Endothelial cell of hepatic sinusoid (primary cell): ENCODE measurements around the gene PCDHGB7.
"Not testable (repeated sequence)": the region's sequence is repeated elsewhere in the genome, so short reads cannot be mapped to it uniquely, and the experiment has no call there.

Experiments
- in situ Hi-C: cut with HindIII; loops from 2 replicates; pipeline ENCODE4 v1.10.0; 2017; ENCODE audit warnings: low sequenced_read_pairs

PCDHGB7 gene

DNA sequence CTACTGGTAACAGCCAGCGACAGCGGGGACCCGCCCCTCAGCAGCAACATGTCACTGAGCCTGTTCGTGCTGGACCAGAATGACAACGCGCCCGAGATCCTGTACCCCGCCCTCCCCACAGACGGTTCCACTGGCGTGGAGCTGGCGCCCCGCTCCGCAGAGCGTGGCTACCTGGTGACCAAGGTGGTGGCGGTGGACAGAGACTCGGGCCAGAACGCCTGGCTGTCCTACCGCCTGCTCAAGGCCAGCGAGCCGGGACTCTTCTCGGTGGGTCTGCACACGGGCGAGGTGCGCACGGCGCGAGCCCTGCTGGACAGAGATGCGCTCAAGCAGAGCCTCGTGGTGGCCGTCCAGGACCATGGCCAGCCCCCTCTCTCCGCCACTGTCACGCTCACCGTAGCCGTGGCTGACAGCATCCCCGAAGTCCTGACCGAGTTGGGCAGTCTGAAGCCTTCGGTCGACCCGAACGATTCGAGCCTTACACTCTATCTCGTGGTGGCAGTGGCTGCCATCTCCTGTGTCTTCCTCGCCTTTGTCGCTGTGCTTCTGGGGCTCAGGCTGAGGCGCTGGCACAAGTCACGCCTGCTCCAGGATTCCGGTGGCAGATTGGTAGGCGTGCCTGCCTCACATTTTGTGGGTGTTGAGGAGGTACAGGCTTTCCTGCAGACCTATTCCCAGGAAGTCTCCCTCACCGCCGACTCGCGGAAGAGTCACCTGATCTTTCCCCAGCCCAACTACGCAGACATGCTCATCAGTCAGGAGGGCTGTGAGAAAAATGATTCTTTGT is 22.9 kb upstream of the PCDHGB7 start:
- in situ Hi-C loops, result loop anchor here (5.0 kb wide), 1 partner anchor 67 kb away; no protein-coding TSS in a partner anchor

DNA sequence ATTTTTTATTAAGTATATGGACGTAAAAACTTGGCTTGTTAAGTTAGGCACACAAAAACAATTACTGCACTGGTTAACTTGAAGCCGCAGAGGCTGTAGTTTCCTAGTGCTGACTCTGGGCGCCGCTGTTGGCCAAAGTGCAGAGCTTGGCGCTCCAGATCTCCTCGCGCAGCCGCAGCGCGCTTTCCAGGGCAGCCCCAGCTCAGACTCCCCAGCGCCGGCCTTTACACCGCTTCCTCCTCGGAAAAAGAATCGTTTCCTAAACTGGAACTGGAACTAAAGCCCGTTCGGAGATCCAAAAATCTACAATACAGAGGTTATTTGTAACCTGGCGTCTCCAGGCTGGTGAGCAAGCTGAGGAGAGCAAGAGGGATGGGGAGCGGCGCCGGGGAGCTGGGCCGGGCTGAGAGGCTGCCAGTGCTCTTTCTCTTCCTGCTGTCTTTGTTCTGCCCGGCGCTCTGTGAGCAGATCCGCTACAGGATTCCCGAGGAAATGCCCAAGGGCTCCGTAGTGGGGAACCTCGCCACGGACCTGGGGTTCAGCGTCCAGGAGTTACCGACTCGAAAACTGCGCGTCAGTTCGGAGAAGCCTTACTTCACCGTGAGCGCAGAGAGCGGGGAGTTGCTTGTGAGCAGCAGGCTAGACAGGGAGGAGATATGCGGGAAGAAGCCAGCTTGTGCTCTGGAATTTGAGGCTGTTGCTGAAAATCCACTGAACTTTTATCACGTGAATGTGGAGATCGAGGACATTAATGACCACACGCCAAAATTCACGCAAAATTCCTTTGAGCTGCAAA is 19.5 kb upstream of the PCDHGB7 start, which contains the start of gene PCDHGB5:
Gene PCDHGB5 (plus strand): TSS at position 192 of the 796 bp plus-strand sequence. CDS start 181 bp downstream, at position 373.
- in situ Hi-C loops, result not testable (repeated sequence)

DNA sequence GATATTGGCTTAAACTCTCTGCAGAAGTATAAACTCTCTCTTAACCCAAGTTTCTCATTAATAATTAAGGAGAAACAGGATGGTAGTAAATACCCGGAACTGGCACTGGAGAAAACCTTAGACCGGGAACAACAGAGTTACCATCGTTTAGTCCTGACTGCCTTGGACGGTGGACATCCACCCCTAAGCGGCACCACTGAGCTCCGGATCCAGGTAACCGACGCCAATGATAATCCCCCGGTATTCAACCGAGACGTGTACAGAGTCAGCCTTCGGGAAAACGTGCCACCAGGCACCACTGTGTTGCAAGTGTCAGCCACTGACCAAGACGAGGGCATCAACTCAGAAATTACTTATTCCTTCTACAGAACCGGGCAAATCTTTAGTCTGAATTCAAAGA is 18.9 kb upstream of the PCDHGB7 start:
- in situ Hi-C loops, result no loop called here

DNA sequence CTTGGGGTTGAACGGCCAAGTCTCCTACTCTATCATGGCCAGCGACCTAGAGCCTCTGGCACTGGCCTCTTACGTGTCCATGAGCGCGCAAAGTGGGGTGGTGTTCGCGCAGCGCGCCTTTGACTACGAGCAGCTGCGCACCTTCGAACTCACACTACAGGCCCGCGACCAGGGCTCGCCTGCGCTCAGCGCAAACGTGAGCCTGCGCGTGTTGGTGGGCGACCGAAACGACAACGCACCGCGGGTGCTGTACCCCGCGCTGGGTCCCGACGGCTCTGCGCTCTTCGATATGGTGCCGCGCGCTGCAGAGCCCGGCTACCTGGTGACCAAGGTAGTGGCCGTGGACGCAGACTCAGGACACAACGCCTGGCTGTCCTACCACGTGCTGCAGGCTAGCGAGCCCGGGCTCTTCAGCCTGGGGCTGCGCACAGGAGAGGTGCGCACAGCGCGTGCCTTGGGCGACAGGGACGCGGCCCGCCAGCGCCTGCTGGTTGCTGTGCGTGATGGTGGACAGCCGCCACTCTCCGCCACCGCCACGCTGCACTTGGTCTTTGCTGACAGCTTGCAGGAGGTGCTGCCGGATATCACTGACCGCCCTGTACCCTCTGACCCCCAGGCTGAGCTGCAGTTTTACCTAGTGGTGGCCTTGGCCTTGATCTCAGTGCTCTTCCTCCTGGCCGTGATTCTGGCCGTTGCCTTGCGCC is 17.8 kb upstream of the PCDHGB7 start:
- in situ Hi-C loops, result no loop called here

DNA sequence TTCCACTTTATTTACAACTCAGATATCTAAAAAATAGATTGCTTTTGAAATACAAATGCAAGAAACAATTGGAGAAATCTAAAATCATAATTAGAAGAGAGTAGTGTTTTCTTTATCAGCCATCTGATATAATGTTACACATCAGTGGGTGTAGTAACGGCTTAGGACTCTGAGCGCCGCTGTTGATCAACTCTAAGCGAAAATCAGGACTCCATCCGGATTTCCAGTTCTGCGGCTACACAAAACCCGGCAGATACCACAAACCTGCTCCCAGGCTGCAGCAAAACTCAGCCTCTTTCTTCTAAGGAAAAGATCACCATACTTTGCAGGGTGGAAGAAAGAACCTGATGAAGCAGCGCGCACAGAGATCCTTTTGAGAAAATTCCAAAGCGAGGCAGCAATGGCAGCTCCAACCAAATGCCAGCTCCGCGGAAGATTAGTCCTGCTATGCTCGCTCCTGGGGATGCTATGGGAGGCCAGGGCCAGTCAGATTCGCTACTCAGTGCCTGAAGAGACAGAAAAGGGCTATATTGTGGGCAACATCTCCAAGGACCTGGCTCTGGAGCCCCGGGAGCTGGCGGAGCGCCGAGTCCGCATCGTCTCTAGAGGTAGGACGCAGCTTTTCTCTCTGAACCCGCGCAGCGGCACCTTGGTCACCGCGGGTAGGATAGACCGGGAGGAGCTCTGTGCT is 14.8 kb upstream of the PCDHGB7 start, which contains the start of gene PCDHGA9:
Gene PCDHGA9 (plus strand): TSS at position 226 of the 691 bp plus-strand sequence. CDS start 175 bp downstream, at position 401.
- in situ Hi-C loops, result no loop called here

DNA sequence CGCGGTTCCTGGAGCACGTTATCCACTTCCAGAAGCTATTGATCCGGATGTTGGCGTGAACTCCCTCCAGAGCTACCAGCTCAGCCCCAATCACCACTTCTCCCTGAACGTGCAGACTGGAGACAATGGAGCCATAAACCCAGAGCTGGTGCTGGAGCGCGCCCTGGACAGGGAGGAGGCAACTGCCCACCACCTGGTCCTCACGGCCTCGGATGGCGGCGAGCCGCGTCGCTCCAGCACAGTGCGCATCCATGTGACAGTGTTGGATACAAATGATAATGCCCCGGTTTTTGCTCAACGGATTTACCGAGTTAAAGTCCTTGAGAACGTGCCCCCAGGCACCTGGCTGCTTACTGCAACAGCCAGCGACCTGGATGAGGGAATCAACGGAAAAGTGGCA is 14.1 kb upstream of the PCDHGB7 start:
- in situ Hi-C loops, result no loop called here

DNA sequence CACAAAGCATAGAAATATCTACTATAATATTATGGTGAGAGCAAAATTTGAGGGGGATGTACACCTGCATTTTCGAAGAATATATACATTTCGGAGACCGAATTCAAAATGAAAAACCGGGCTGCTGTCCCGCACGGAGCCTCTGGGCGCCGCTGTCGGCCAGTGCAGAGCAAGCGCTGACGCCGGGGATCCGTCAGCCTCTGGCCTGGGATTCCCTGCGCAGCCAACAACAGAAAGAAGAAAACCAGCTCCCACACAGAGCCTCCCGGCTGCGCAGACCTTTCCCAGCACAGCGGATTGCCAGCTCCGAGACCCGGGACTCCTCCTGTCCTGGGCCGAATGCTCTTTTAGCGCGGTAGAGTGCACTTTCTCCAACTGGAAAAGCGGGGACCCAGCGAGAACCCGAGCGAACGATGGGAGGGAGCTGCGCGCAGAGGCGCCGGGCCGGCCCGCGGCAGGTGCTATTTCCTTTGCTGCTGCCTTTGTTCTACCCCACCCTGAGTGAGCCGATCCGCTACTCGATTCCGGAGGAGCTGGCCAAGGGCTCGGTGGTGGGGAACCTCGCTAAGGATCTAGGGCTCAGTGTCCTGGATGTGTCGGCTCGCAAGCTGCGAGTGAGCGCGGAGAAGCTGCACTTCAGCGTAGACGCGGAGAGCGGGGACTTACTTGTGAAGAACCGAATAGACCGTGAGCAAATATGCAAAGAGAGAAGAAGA is 9.5 kb upstream of the PCDHGB7 start, which contains the start of gene PCDHGB6:
Gene PCDHGB6 (plus strand): TSS at position 232 of the 716 bp plus-strand sequence. CDS start 182 bp downstream, at position 414.
- in situ Hi-C loops, result loop anchor here (5.0 kb wide), 1 partner anchor 34 kb away; no protein-coding TSS in a partner anchor

DNA sequence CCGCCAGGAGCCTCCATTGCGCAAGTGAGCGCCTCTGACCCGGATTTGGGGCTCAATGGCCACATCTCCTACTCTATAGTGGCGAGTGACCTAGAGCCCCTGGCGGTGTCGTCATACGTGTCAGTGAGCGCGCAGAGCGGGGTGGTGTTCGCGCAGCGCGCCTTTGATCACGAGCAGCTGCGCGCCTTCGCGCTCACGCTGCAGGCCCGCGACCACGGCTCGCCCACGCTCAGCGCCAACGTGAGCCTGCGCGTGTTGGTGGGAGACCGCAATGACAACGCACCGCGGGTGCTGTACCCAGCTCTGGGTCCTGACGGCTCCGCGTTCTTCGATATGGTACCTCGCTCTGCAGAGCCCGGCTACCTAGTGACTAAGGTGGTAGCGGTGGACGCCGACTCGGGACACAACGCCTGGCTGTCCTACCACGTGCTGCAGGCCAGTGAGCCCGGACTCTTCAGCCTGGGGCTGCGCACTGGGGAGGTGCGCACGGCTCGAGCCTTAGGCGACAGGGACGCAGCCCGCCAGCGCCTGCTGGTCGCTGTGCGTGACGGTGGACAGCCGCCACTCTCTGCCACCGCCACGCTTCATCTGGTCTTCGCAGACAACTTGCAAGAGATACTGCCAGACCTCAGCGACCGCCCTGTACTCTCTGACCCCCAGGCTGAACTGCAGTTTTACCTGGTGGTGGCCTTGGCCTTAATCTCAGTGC is 7.7 kb upstream of the PCDHGB7 start:
- in situ Hi-C loops, result loop anchor here (5.0 kb wide), 1 partner anchor 33 kb away; no protein-coding TSS in a partner anchor

DNA sequence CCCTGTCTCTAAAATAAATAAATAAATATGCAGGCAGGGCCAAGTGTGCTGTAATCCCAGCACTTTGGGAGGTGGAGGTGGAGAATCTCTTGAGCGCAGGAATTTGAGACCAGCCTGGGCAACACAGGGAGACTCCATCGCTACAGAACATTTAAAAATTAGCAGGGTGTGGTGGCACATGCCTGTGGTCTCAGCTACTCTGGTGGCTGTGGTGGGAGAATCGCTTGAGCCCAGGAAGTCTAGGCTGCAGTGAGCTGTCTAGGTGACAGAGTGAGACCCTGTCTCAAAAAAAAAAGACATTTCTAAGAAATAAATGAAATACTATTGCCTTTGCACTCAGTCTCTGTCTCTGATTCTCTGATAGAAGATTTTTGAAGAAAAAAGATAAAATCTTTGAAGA is 5.9 kb upstream of the PCDHGB7 start:
- in situ Hi-C loops, result no loop called here

DNA sequence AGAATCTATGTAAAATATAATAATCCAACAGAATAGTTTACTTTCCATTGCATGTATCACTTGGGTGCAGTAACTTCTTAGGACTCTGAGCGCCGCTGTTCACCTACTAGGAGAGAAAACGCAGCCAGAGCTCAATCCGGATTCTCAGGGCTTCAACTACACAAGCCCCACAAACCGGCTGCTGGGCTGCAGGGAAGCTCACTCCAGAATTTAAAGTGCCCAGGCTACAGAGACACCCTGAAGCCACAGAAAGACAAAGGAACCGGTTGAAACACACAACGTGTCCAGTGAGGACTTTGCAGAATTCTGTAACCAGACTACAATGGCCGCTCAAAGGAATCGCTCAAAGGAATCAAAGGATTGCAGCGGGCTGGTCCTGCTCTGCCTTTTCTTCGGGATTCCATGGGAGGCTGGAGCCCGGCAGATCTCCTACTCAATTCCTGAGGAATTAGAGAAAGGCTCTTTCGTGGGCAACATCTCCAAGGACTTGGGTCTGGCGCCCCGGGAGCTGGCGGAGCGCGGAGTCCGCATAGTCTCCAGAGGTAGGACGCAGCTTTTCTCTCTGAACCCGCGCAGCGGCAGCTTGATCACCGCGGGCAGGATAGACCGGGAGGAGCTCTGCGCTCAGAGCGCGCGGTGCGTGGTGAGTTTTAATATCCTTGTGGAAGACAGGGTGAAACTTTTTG is 4.5 kb upstream of the PCDHGB7 start, which contains the start of gene PCDHGA10:
Gene PCDHGA10 (plus strand): TSS at position 134 of the 686 bp plus-strand sequence. CDS start 189 bp downstream, at position 323.
- in situ Hi-C loops, result no loop called here

DNA sequence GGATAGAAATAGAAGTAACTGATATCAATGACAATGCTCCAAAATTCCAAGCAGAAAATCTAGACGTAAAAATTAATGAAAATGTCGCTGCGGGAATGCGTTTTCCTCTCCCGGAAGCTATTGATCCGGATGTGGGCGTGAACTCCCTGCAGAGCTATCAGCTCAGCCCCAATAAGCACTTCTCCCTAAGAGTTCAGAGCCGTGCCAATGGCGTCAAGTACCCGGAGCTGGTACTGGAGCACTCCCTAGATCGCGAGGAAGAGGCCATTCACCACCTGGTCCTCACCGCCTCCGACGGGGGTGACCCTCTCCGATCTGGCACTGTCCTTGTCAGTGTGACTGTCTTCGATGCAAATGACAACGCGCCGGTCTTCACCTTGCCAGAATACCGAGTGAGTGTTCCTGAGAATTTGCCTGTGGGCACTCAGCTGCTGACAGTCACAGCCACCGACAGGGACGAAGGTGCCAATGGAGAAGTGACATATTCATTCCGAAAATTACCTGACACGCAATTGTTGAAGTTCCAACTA is 3.9 kb upstream of the PCDHGB7 start:
- in situ Hi-C loops, result no loop called here

DNA sequence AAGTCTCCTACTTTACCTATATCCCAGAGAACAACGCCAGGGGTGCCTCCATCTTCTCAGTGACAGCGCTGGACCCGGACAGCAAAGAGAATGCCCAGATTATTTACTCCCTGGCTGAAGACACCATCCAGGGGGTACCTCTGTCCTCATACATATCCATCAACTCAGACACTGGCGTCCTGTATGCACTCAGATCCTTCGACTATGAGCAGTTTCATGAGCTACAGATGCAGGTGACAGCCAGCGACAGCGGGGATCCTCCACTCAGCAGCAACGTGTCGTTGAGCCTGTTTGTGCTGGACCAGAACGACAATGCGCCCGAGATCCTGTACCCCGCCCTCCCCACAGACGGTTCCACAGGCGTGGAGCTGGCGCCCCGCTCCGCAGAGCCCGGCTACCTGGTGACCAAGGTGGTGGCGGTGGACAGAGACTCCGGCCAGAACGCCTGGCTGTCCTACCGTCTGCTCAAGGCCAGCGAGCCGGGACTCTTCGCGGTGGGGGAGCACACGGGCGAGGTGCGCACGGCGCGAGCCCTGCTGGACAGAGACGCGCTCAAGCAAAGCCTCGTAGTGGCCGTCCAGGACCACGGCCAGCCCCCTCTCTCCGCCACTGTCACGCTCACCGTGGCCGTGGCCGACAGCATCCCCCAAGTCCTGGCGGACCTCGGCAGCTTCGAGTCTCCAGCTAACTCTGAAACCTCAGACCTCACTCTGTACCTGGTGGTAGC is 2.8 kb upstream of the PCDHGB7 start:
- in situ Hi-C loops, result not testable (repeated sequence)

DNA sequence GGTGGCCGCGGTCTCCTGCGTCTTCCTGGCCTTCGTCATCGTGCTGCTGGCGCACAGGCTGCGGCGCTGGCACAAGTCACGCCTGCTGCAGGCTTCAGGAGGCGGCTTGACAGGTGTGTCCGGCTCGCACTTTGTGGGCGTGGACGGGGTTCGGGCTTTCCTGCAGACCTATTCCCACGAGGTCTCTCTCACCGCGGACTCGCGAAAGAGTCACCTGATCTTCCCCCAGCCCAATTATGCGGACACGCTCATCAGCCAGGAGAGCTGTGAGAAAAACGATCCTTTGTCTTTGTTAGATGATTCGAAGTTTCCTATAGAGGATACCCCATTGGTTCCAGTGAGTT is 2.2 kb upstream of the PCDHGB7 start:
- in situ Hi-C loops, result not testable (repeated sequence)

DNA sequence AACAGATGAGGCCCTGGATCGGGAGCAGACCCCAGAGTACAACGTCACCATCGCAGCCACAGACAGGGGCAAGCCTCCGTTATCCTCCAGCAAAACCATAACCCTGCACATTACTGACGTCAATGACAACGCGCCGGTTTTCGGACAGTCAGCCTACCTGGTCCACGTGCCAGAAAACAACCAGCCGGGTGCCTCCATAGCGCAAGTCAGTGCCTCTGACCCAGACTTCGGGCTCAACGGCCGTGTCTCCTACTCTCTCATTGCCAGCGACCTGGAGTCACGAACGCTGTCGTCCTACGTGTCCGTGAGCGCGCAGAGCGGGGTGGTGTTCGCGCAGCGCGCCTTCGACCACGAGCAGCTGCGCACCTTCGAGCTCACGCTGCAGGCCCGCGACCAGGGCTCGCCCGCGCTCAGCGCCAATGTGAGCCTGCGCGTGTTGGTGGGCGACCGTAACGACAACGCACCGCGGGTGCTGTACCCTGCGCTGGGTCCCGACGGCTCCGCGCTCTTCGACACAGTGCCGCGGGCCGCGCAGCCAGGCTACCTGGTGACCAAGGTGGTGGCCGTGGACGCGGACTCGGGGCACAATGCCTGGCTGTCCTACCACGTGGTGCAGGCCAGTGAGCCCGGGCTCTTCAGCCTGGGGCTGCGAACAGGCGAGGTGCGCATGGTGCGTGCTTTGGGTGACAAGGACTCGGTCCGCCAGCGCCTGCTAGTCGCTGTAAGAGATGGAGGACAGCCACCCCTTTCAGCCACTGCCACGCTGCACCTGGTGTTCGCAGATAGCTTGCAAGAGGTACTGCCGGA is 1.8 kb downstream of the PCDHGB7 start:
- in situ Hi-C loops, result no loop called here

DNA sequence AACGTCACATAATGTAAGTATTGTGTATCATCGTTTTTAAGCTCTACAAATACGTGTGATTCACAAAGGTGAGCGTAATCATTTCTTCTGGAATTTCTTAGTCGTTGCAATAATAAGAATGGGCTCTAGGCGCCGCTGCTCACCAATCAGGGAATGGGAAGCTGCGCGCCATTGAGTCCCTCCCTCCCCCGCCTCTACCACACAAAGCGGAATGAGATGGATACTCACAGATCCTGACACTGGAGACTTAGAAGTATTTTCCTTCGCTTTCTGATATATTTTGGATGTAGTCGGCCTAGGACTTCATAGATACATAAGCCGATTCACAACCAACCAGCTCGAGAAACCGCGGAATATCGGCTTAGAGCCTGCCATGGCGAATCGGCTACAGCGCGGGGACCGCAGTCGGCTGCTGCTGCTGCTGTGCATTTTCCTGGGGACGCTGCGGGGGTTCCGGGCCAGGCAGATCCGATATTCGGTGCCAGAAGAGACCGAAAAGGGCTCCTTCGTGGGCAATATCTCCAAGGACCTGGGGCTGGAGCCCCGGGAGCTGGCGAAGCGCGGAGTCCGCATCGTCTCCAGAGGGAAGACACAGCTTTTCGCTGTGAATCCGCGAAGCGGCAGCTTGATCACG is 3.5 kb downstream of the PCDHGB7 start, which contains the start of gene PCDHGA11:
Gene PCDHGA11 (plus strand): TSS at position 197 of the 634 bp plus-strand sequence. CDS start 177 bp downstream, at position 374.
- in situ Hi-C loops, result no loop called here

DNA sequence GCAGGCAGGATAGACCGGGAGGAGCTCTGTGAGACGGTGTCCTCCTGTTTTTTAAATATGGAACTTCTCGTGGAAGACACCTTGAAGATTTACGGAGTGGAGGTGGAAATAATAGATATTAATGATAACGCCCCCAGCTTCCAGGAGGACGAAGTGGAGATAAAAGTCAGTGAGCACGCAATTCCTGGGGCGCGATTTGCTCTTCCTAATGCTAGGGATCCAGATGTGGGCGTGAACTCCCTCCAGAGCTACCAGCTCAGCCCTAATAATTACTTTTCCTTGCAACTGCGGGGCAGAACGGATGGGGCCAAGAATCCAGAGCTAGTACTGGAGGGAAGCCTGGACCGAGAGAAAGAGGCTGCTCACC is 4.0 kb downstream of the PCDHGB7 start:
- in situ Hi-C loops, result no loop called here
